Activated naive CD8-positive, alpha-beta T cell treated with anti-CD3 and anti-CD28 coated beads for 36 hours (primary cell): ENCODE measurements around the gene OARD1. TPM values are rescaled to one million over a fixed set of nuclear protein-coding genes. Genes with fewer than 3 reads are reported as not detected.
A peak's percentile ranks its signal among the peaks of the same experiment; 100 is the strongest.

ENCODE experiments used
- DNase-seq: peaks from one replicate; pipeline ENCODE4 v3.0.0; 2021
- H3K27ac Mint-ChIP-seq: one replicate; pipeline ENCODE4 v1.8.0; 2022; ENCODE audit warnings: mild to moderate bottlenecking, moderate library complexity, mixed read lengths
- H3K27me3 Mint-ChIP-seq: one replicate; pipeline ENCODE4 v1.8.0; 2022; ENCODE audit warnings: mild to moderate bottlenecking, mixed read lengths
- H3K36me3 Mint-ChIP-seq: one replicate; pipeline ENCODE4 v1.8.0; 2021; ENCODE audit warnings: mild to moderate bottlenecking, mixed read lengths
- H3K4me1 Mint-ChIP-seq: one replicate; pipeline ENCODE4 v1.8.0; 2021; ENCODE audit warnings: mixed read lengths
- H3K4me3 Mint-ChIP-seq: one replicate; pipeline ENCODE4 v1.8.0; 2022; ENCODE audit warnings: mild to moderate bottlenecking, moderate library complexity, mixed read lengths
- H3K9me3 Mint-ChIP-seq: one replicate; pipeline ENCODE4 v1.8.0; 2022; ENCODE audit warnings: mixed read lengths
- total RNA-seq, 2 experiments: library from RNA; stranded (reverse); gene quantifications; one replicate each; pipeline ENCODE4 v1.2.3, GENCODE V29; 2021

OARD1 gene
- total RNA-seq, 2 experiments from 2014 or later, result 43.7 to 44.2 TPM

- H3K27ac Mint-ChIP-seq, result no peak overlapping the region
Measured at GRCh38 chr6:41083072-41083471, 10.9 kb upstream of the OARD1 start.

GRCh38 chr6:41080621-41081020 lies 8.5 kb upstream of the OARD1 start:
- no peaks in the 10 kb centered on the region for H3K9me3 Mint-ChIP-seq
- no peaks in the 10 kb centered on the region for H3K27me3 Mint-ChIP-seq
- peak overlapping the region; percentile 80 for H3K27ac Mint-ChIP-seq
- H3K36me3 Mint-ChIP-seq, result peaks cover 36% of the 10 kb centered on the region
- no peak for DNase-seq
- peak overlapping the region; percentile 0 for H3K4me3 Mint-ChIP-seq
- H3K4me1 Mint-ChIP-seq, result peaks cover 47% of the 10 kb centered on the region

More at GRCh38 chr6:41083072-41083471, 10.9 kb upstream of the OARD1 start:
- Mint-ChIP-seq H3K9me3 (no peaks in the 10 kb centered on the region), H3K27me3 (no peaks in the 10 kb centered on the region), H3K4me1 (peaks cover 35% of the 10 kb centered on the region), H3K36me3 (peaks cover 39% of the 10 kb centered on the region), H3K4me3 (no peak overlapping the region)
- DNase-seq, result no peak

GRCh38 chr6:41079080-41079479 lies 6.9 kb upstream of the OARD1 start:
- peaks cover 62% of the 10 kb centered on the region for H3K4me1 Mint-ChIP-seq
- H3K27ac Mint-ChIP-seq, result peak overlapping the region; percentile 70
- no peak for DNase-seq
- H3K9me3 Mint-ChIP-seq, result no peaks in the 10 kb centered on the region
- H3K4me3 Mint-ChIP-seq, result no peak overlapping the region
- H3K36me3 Mint-ChIP-seq, result peaks cover 39% of the 10 kb centered on the region
- H3K27me3 Mint-ChIP-seq, result no peaks in the 10 kb centered on the region

- Mint-ChIP-seq H3K4me3 (no peak overlapping the region), H3K4me1 (peaks cover 62% of the 10 kb centered on the region), H3K27ac (no peak overlapping the region), H3K9me3 (no peaks in the 10 kb centered on the region), H3K27me3 (no peaks in the 10 kb centered on the region), H3K36me3 (peaks cover 40% of the 10 kb centered on the region)
- DNase-seq, result no peak
Measured at GRCh38 chr6:41078101-41078500, 5.9 kb upstream of the OARD1 start.

- no peak for DNase-seq
- H3K9me3 Mint-ChIP-seq, result no peaks in the 10 kb centered on the region
- peaks cover 62% of the 10 kb centered on the region for H3K4me1 Mint-ChIP-seq
- no peaks in the 10 kb centered on the region for H3K27me3 Mint-ChIP-seq
- H3K36me3 Mint-ChIP-seq, result peaks cover 37% of the 10 kb centered on the region
- H3K4me3 Mint-ChIP-seq, result no peak overlapping the region
- no peak overlapping the region for H3K27ac Mint-ChIP-seq
Measured at GRCh38 chr6:41077536-41077935, 5.4 kb upstream of the OARD1 start.

GRCh38 chr6:41075651-41076626 lies 3.8 kb upstream of the OARD1 start:
- peak overlapping the region; percentile 2 for H3K4me3 Mint-ChIP-seq
- H3K36me3 Mint-ChIP-seq, result peaks cover 34% of the 10 kb centered on the region
- DNase-seq, result no peak
- no peaks in the 10 kb centered on the region for H3K27me3 Mint-ChIP-seq
- peaks cover 58% of the 10 kb centered on the region for H3K4me1 Mint-ChIP-seq
- H3K9me3 Mint-ChIP-seq, result no peaks in the 10 kb centered on the region
- peak overlapping the region; percentile 28 for H3K27ac Mint-ChIP-seq

- peaks cover 54% of the 10 kb centered on the region for H3K4me1 Mint-ChIP-seq
- H3K27ac Mint-ChIP-seq, result peak overlapping the region; percentile 92
- H3K36me3 Mint-ChIP-seq, result peaks cover 28% of the 10 kb centered on the region
- H3K4me3 Mint-ChIP-seq, result peak overlapping the region; percentile 94
- no peaks in the 10 kb centered on the region for H3K27me3 Mint-ChIP-seq
- H3K9me3 Mint-ChIP-seq, result no peaks in the 10 kb centered on the region
- no peak for DNase-seq
Measured at GRCh38 chr6:41074692-41075436, 2.7 kb upstream of the OARD1 start.

- peak overlapping the region; percentile 94 for H3K4me3 Mint-ChIP-seq
- no peak for DNase-seq
- H3K27me3 Mint-ChIP-seq, result no peaks in the 10 kb centered on the region
- no peaks in the 10 kb centered on the region for H3K9me3 Mint-ChIP-seq
- peaks cover 23% of the 10 kb centered on the region for H3K36me3 Mint-ChIP-seq
- peaks cover 53% of the 10 kb centered on the region for H3K4me1 Mint-ChIP-seq
- H3K27ac Mint-ChIP-seq, result peak overlapping the region; percentile 92
Measured at GRCh38 chr6:41073968-41074691, 2.0 kb upstream of the OARD1 start.

GRCh38 chr6:41073203-41073967 lies 1.2 kb upstream of the OARD1 start:
- Mint-ChIP-seq H3K9me3 (no peaks in the 10 kb centered on the region), H3K36me3 (peaks cover 19% of the 10 kb centered on the region), H3K27me3 (no peaks in the 10 kb centered on the region), H3K4me3 (peak overlapping the region; percentile 94), H3K27ac (peak overlapping the region; percentile 92), H3K4me1 (peaks cover 48% of the 10 kb centered on the region)
- peak; percentile 84 for DNase-seq

- Mint-ChIP-seq H3K36me3 (peaks cover 19% of the 10 kb centered on the region), H3K27me3 (no peaks in the 10 kb centered on the region), H3K4me1 (peaks cover 45% of the 10 kb centered on the region), H3K9me3 (no peaks in the 10 kb centered on the region), H3K4me3 (peak within 1 kb of the TSS; percentile 94), H3K27ac (peak within 1 kb of the TSS; percentile 98)
- no peak for DNase-seq
Measured at GRCh38 chr6:41072836-41073202, 663 bp upstream of the OARD1 start, which contains the start of gene NFYA. Gene NFYA (plus strand): TSS chr6:41072974. CDS start chr6:41079090, 6,116 bp downstream.

GRCh38 chr6:41071501-41071922 lies 644 bp downstream of the OARD1 start:
- H3K4me1 Mint-ChIP-seq, result peaks cover 45% of the 10 kb centered on the region
- peak overlapping the region; percentile 94 for H3K4me3 Mint-ChIP-seq
- no peaks in the 10 kb centered on the region for H3K27me3 Mint-ChIP-seq
- H3K36me3 Mint-ChIP-seq, result peaks cover 31% of the 10 kb centered on the region
- H3K27ac Mint-ChIP-seq, result peak overlapping the region; percentile 98
- H3K9me3 Mint-ChIP-seq, result no peaks in the 10 kb centered on the region
- no peak for DNase-seq

GRCh38 chr6:41066867-41067304 lies 5.3 kb downstream of the OARD1 start:
- H3K9me3 Mint-ChIP-seq, result no peaks in the 10 kb centered on the region
- no peak overlapping the region for H3K27ac Mint-ChIP-seq
- DNase-seq, result peak; percentile 40
- peaks cover 32% of the 10 kb centered on the region for H3K4me1 Mint-ChIP-seq
- H3K36me3 Mint-ChIP-seq, result peaks cover 33% of the 10 kb centered on the region
- no peak overlapping the region for H3K4me3 Mint-ChIP-seq
- H3K27me3 Mint-ChIP-seq, result no peaks in the 10 kb centered on the region

GRCh38 chr6:41065550-41066026 lies 6.6 kb downstream of the OARD1 start:
- no peak overlapping the region for H3K27ac Mint-ChIP-seq
- no peak for DNase-seq
- no peaks in the 10 kb centered on the region for H3K27me3 Mint-ChIP-seq
- H3K4me3 Mint-ChIP-seq, result no peak overlapping the region
- peaks cover 29% of the 10 kb centered on the region for H3K36me3 Mint-ChIP-seq
- H3K9me3 Mint-ChIP-seq, result no peaks in the 10 kb centered on the region
- peaks cover 25% of the 10 kb centered on the region for H3K4me1 Mint-ChIP-seq

- H3K36me3 Mint-ChIP-seq, result peaks cover 27% of the 10 kb centered on the region
- DNase-seq, result no peak
- no peak overlapping the region for H3K27ac Mint-ChIP-seq
- peaks cover 22% of the 10 kb centered on the region for H3K4me1 Mint-ChIP-seq
- H3K4me3 Mint-ChIP-seq, result no peak overlapping the region
- no peaks in the 10 kb centered on the region for H3K27me3 Mint-ChIP-seq
- no peaks in the 10 kb centered on the region for H3K9me3 Mint-ChIP-seq
Measured at GRCh38 chr6:41064841-41065240, 7.3 kb downstream of the OARD1 start.
